ENCODE measurements around the gene CDCA4. TPM values are rescaled to one million over a fixed set of nuclear protein-coding genes. Genes with fewer than 3 reads are reported as not detected.

Gene CDCA4
- total RNA-seq, 2 experiments from 2014 or later: 70.8 to 77.8 TPM

DNA sequence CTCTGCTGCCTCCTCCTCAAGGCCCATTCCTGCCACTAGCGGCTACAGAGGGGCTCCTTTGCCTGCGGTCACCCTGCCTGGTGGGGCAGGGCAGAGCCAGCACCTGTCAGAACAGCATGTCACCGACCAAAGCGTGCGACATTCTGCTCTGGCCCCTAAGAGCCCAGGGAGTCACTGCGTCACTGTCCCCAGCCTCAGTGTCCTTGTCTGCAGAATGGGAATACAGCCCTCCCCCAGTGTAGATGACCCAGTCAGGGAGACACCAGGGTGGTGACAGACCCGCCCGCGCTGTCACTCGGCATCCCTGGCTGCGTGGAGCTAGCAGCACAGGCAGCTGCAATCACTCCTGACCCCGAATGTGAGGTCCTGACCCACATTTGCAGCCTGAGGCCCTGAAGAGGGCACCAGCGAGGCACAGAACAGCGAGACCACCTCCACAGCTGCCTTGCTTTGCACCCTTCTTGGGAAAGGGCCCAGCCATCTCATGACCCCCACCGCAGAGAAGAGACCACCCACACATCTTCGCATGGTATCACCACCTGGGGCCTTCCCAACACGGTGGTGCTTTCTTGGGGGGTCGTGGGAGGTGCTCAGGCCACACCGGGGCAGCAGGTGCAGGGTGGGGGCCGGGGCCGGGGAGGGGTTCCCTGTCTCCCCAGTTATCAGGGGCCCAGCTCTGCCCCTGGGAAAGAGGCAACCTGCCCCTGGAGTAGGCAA lies 45.2 kb downstream of the CDCA4 start:
- peaks cover 10% of the 10 kb centered on the region for H3K4me1 Mint-ChIP-seq
- H3K36me3 Mint-ChIP-seq: no peaks in the 10 kb centered on the region
- CTCF ChIA-PET: interaction anchor here (0.7 to 6.7 kb wide), 18 partner anchors 9 to 505 kb away, joined by 3 to 140 read pairs (median 4); partner anchors contain the start of genes CDCA4 and CLBA1
- H3K27me3 Mint-ChIP-seq: peaks cover 33% of the 10 kb centered on the region
- no peak overlapping the region for H3K27ac Mint-ChIP-seq
- no peaks in the 10 kb centered on the region for H3K9me3 Mint-ChIP-seq (ENCODE audit: low read depth)
- no peak for DNase-seq
- peak; percentile 16 for ATAC-seq
- H3K4me3 Mint-ChIP-seq: no peak overlapping the region

- Mint-ChIP-seq H3K4me3 (no peak overlapping the region), H3K4me1 (peaks cover 10% of the 10 kb centered on the region), H3K36me3 (no peaks in the 10 kb centered on the region), H3K9me3 (ENCODE audit: low read depth) (no peaks in the 10 kb centered on the region), H3K27me3 (peaks cover 30% of the 10 kb centered on the region), H3K27ac (no peak overlapping the region)
- CTCF ChIA-PET: interaction anchor here (0.9 to 6.7 kb wide), 16 partner anchors 10 to 506 kb away, joined by 3 to 140 read pairs (median 4); partner anchors contain the start of genes CDCA4 and CLBA1
- DNase-seq (no peak), ATAC-seq (no peak)
These were observed 46.1 kb downstream of the CDCA4 start for GRCh38 chr14:104974665-104975390.

GRCh38 chr14:104974146-104974541 lies 46.7 kb downstream of the CDCA4 start:
- H3K36me3 Mint-ChIP-seq: no peaks in the 10 kb centered on the region
- no peak overlapping the region for H3K27ac Mint-ChIP-seq
- no peaks in the 10 kb centered on the region for H3K9me3 Mint-ChIP-seq (ENCODE audit: low read depth)

DNA sequence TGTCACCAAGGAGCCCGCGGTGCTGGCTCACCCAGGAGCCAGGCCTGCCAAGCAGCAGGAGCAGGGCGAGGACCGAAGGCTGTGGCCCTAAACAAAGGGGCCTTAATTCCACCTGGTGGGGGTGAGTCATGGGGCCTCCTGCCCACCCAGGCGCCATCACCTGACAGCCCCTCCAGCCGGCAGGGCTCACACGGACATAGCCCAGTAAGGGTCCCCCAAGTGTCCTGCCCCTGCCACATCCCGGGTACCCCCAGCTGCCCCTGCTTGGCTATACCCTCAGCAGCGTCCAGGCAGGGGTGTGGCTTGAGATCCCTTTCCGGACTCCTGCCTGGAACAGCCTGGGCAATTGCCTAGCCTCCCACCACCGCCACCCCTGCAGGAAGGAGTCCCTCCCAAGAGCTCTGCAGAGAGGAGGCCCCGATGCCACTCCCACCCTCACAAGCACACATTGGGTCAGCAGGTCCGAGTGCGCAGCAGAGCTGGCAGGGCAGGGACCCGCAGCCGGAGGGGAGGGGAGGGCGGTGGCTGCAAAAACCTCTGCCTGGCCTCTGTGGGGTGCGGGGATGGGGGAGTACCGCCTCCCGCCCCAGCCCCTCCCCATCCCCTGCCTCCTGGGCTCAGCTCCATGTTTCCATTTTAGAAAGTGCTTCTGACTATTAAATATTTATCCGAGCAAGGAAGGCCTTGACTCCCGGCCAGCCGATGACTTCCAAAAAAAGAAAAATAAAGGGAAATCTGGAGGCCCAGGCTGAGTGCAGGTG lies 47.3 kb downstream of the CDCA4 start:
- CTCF ChIA-PET: interaction anchor here (0.9 to 6.7 kb wide), 5 partner anchors 11 to 117 kb away, joined by 3 to 140 read pairs (median 4); partner anchors contain the start of gene CLBA1
- Mint-ChIP-seq H3K27ac (no peak overlapping the region), H3K4me1 (peaks cover 10% of the 10 kb centered on the region), H3K36me3 (no peaks in the 10 kb centered on the region), H3K27me3 (peaks cover 25% of the 10 kb centered on the region), H3K4me3 (no peak overlapping the region), H3K9me3 (ENCODE audit: low read depth) (no peaks in the 10 kb centered on the region)
- no peak for ATAC-seq
- no peak for DNase-seq

More at GRCh38 chr14:104974146-104974541, 46.7 kb downstream of the CDCA4 start:
- no peak for DNase-seq
- ATAC-seq: no peak
- peaks cover 26% of the 10 kb centered on the region for H3K27me3 Mint-ChIP-seq
- no peak overlapping the region for H3K4me3 Mint-ChIP-seq
- CTCF ChIA-PET: interaction anchor here (0.9 to 6.7 kb wide), 5 partner anchors 11 to 116 kb away, joined by 3 to 140 read pairs (median 4); partner anchors contain the start of gene CLBA1
- peaks cover 10% of the 10 kb centered on the region for H3K4me1 Mint-ChIP-seq

GRCh38 chr14:104973135-104973384 lies 47.8 kb downstream of the CDCA4 start:
- H3K36me3 Mint-ChIP-seq: no peaks in the 10 kb centered on the region
- CTCF ChIA-PET: interaction anchor here (1.7 to 6.7 kb wide), 4 partner anchors 12 to 114 kb away, joined by 4 to 140 read pairs (median 17); partner anchors contain the start of gene CLBA1
- ATAC-seq: no peak

GRCh38 chr14:104972301-104973134 lies 48.4 kb downstream of the CDCA4 start:
- Mint-ChIP-seq H3K36me3 (no peaks in the 10 kb centered on the region), H3K9me3 (ENCODE audit: low read depth) (no peaks in the 10 kb centered on the region), H3K27ac (no peak overlapping the region), H3K27me3 (peaks cover 27% of the 10 kb centered on the region), H3K4me3 (no peak overlapping the region), H3K4me1 (peaks cover 9% of the 10 kb centered on the region)
- ATAC-seq (no peak), DNase-seq (no peak)
- CTCF ChIA-PET: interaction anchor here (1.7 to 6.7 kb wide), 4 partner anchors 12 to 115 kb away, joined by 4 to 140 read pairs (median 17); partner anchors contain the start of gene CLBA1

More at GRCh38 chr14:104973135-104973384, 47.8 kb downstream of the CDCA4 start:
- Mint-ChIP-seq H3K27me3 (peaks cover 28% of the 10 kb centered on the region), H3K4me3 (no peak overlapping the region), H3K4me1 (peaks cover 10% of the 10 kb centered on the region), H3K27ac (no peak overlapping the region), H3K9me3 (ENCODE audit: low read depth) (no peaks in the 10 kb centered on the region)
- no peak for DNase-seq

DNA sequence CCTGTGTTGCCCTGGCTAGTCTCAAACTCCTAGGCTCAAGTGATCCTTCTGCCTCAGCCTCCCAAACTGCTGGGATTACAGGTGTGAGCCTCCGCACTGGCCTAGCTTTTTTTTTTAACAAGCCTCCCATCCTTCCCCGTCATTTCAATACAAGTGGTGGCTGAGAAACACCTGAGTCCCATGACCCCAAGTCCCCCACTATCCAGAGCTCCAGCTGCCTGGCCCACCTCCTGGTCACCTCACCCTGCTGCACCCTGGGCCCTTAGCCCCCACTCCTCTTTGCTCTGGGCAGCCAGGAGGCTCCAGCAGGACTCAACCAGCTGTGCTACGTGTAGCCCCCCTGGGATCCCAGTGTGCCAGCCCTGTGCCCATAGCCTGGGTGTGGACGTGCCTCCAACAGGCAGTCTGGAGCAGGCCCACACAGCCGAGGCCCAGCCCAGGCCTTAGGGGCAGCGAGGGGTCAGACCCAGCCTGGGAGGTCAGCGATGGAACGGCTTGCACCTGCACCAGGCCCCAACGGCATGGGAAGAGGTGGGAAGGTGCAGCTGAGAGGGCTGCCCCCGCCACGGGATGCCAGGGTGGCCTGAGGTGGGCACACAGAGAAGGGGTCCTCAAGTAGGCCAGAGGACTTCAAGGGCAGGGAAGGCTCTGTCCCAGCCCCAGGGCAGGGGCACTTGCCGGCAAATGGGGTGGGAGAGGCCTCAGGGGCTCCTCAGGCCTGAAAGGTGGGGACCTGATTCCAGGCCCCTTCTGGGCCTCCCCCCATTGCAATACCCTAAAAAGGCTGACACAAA lies 49.2 kb downstream of the CDCA4 start:
- Mint-ChIP-seq H3K36me3 (no peaks in the 10 kb centered on the region), H3K27me3 (peaks cover 19% of the 10 kb centered on the region), H3K4me3 (no peak overlapping the region), H3K9me3 (ENCODE audit: low read depth) (no peaks in the 10 kb centered on the region), H3K27ac (no peak overlapping the region), H3K4me1 (peaks cover 7% of the 10 kb centered on the region)
- CTCF ChIA-PET: interaction anchor here (1.9 to 6.7 kb wide), 3 partner anchors 13 to 115 kb away, joined by 4 to 140 read pairs (median 30); partner anchors contain the start of gene CLBA1
- no peak for DNase-seq
- no peak for ATAC-seq

DNA sequence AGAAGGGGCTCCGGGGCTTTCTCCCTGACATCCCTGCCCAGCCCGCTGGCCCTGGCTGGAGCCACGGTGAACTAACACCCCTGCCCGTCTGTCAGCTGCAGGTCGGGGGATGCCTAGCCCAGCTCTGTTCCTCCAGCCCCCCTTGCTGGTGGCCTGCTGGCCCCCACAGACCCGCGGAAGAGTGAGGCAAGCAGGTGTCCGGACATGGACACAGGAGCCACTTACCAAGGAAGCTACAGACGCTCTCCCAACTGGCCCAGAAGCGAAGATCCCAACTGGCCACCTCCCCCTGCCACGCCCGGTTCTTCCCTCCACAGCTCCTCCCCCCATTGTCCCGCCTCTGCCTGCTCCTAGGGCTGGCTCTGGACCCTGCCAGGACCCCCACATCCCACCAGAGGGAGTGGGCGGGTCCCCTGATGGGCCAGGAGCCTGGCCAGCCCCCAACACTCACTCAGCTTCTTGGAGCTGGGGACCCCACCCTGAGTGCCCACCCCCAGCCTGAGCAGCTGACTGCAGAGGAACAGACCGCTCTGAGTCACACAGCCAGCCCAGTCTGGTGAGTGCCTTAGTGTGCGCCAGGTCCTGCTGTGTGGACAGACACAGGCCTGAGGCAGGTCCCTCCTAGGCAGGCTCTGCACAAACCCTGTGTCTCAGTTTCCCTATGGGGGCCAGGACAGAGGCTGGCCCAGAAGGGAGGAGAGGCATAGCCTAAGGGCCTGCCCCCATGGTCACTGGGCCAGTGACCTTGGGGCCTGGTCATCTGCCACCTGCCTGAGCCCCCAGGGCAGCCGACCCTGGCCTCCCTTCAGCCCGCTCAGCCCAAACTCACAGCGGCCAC lies 50.4 kb downstream of the CDCA4 start:
- no peak for DNase-seq
- Mint-ChIP-seq H3K27me3 (peaks cover 15% of the 10 kb centered on the region), H3K9me3 (ENCODE audit: low read depth) (no peaks in the 10 kb centered on the region), H3K36me3 (no peaks in the 10 kb centered on the region), H3K4me1 (peaks cover 2% of the 10 kb centered on the region), H3K4me3 (no peak overlapping the region), H3K27ac (no peak overlapping the region)
- ATAC-seq: no peak
- CTCF ChIA-PET: interaction anchor here (1.5 to 6.7 kb wide), 2 partner anchors 76 kb away, joined by 7 to 140 read pairs; no protein-coding TSS in a partner anchor

GRCh38 chr14:104969741-104970230 lies 51.1 kb downstream of the CDCA4 start:
- ATAC-seq: no peak
- Mint-ChIP-seq H3K4me3 (no peak overlapping the region), H3K27ac (no peak overlapping the region), H3K27me3 (peaks cover 16% of the 10 kb centered on the region), H3K4me1 (peaks cover 2% of the 10 kb centered on the region), H3K9me3 (ENCODE audit: low read depth) (no peaks in the 10 kb centered on the region), H3K36me3 (no peaks in the 10 kb centered on the region)
- CTCF ChIA-PET: interaction anchor here (1.5 kb wide), 1 partner anchor 76 kb away, joined by 7 read pairs; no protein-coding TSS in a partner anchor
- DNase-seq: no peak

DNA sequence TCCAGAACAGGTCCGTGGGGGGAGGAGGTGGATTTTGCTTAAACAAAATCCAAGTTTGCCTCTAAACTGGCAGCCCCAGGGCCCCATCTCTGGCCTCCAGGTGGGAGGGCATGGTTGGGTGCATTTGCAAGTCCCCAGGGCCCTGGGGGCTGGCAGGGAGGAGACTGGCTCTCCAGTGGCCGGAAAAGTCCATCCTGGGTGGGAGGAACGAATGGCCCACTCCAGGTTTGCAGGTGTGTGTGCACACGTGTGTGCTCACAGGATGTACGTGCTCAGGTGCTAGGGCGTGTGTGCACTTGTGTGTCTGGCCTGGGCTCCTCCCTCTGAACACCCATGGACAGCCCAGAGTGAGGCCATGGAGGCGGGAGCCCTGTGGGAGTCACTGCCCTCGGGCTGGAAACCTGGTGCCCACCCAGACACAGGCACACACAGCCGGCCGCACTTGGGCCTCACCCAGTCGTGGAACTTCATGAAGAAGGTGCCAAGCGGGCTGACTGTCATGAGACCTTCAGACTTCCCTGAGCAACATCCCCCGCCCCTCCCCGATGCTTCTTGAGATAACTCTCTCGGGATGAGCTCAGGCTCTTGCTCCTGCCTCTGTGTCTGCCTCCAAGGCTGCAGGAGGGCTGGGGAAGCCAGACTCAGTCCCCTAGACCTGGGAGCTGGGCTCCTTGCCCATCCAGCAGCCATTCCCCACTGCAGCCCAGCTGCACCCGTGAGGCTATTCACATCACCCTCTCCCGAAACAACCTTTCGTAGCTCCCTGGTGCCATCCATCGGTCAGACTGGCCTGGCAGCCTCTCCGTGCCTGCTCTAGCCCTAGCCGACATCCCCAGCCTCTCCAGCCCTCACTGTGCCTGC lies 52.1 kb downstream of the CDCA4 start:
- CTCF ChIA-PET: interaction anchor here (1.0 to 1.5 kb wide), 2 partner anchors 77 to 121 kb away, joined by 3 to 7 read pairs; no protein-coding TSS in a partner anchor
- Mint-ChIP-seq H3K36me3 (no peaks in the 10 kb centered on the region), H3K4me1 (peaks cover 2% of the 10 kb centered on the region), H3K4me3 (no peak overlapping the region), H3K27me3 (peaks cover 23% of the 10 kb centered on the region), H3K9me3 (ENCODE audit: low read depth) (no peaks in the 10 kb centered on the region), H3K27ac (no peak overlapping the region)
- ATAC-seq: no peak
- DNase-seq: no peak

Data from activated CD8-positive, alpha-beta memory T cell treated with anti-CD3 and anti-CD28 coated beads, Interleukin-2, amount 10 ng/mL, durations not matched to agents 7 days and 5 days (primary cell).